T-helper 9 cell (primary cell): Measurements from ENCODE around the gene ENKD1.
A peak's percentile ranks its signal among the peaks of the same experiment; 100 is the strongest.

Experiments
- DNase-seq: peaks from one replicate; pipeline ENCODE4 v3.0.0-alpha.2; 2020

Gene ENKD1

DNA sequence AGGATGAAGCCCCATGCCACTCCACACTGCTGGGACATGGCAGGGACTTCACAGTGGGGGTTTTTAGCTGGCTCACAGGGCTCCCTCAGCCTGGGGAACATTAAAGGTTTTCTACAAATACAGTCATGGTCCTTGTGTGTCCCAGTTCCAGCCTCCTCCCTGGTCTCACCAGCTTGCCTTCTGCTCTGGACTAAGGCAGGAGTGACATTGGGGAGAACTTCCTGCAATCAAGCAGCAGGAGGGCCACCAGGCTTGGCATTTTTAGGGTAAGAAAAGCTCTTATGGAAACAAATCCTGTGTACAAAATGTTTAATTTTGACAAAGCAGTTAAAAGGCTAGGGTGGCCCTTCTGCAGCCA is 3.9 kb downstream of the ENKD1 start:
- DNase-seq = no peak

DNA sequence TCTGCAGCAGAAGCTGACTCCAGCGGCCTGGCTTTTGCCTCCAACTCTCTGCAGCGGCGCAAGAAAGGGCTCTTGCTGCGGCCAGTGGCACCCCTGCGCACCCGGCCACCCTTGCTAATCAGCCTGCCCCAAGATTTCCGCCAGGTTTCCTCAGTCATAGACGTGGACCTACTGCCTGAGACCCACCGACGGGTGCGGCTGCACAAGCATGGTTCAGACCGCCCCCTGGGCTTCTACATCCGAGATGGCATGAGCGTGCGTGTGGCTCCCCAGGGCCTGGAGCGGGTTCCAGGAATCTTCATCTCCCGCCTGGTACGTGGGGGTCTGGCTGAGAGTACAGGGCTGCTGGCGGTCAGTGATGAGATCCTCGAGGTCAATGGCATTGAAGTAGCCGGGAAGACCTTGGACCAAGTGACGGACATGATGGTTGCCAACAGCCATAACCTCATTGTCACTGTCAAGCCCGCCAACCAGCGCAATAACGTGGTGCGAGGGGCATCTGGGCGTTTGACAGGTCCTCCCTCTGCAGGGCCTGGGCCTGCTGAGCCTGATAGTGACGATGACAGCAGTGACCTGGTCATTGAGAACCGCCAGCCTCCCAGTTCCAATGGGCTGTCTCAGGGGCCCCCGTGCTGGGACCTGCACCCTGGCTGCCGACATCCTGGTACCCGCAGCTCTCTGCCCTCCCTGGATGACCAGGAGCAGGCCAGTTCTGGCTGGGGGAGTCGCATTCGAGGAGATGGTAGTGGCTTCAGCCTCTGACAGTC is 4.5 kb downstream of the ENKD1 start:
- no peak for DNase-seq

GRCh38 chr16:67661101-67661761 is 5.3 kb downstream of the ENKD1 start:
- no peak for DNase-seq

GRCh38 chr16:67660564-67661028 is 6.0 kb downstream of the ENKD1 start, which contains the start of gene PARD6A:
TSS of gene PARD6A (plus strand) at chr16:67660960. CDS start at chr16:67661039, 79 bp downstream.
- peak; percentile 91 for DNase-seq

DNA sequence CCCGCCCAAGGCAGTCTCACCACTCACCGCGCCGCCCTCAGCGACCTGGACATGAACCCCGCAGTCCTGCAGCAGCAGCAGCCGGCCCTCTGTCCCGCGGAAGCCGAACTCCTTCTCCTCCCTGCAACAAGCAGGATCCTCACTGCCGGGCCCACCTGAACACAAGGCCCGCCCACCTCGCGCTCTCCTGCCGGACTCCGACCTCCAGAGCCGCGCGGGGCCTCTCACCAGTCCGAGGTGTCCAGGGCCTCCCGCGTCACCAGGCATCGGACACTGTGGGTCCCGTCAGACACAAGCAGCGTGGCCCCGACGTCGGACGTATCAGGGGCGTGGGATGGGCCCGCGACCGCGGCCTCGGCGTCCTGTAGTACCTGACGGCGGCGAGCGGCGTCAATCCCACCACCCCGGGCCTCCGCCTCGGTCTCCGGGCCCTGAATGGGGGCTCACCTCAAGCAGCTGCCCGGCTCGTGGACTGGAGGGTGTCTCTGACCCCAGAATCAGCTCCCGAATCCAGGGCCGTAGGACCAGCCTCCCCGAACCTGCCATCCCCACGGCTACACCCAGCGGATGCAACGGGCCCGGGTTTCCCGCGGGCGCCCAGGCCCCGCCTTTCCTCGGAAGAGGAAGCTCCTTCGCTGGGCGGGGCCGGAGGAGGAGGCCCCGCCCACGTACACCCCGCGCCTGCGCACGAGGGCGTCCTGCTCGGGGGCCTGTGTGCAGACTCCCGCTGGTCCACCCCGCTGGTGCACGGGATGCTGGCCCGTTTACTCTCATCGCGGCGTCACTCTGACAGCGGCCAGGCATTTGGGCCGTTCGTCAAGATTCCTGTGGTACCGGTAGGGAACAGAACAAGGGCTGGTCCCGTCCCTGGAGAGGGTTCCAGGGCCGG is 6.6 kb downstream of the ENKD1 start, which contains the start of gene ACD:
Gene ACD (minus strand): TSS at position 586 of the 889 bp plus-strand sequence. CDS start 40 bp downstream, at position 546.
- peak; percentile 91 for DNase-seq

DNA sequence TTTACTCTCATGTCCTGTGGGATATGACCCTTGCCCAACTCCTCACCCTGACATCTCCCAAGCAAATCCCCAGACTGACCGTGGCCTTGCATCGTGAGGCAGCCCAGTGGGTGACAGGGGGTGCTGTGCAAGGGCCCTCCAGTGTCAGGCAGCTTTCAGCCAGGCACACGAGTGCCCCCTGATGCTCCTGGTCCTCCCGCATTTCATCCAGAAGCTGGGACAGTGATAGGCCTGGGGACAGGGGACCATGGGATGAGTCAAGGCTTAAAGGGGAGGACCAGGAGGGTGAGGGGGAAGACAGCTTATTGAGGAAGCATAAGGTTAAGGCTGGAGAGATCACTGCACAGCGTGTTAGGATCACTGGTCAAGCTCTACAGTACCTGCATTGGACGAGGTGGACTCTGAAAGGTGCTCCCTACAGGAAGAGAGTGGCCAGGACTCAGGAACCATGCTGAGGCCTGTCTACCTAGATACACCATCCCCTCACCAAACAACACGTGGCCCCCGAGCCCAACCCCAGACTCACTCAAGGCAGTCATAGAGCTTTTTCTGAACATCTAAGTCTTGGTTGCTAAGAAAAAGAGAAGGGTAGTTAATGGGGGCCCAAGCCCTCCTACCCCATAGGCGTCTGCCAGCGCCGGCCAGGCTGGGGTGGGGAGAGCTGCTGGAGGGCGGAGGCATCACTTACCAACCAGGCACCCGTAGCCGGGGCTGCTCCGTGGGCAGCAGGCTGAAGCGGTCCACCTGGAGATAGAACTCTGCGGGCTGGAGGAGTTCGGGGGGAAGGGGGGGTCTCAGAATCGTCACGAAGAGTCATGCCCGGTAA is 7.5 kb downstream of the ENKD1 start:
- DNase-seq = no peak

DNA sequence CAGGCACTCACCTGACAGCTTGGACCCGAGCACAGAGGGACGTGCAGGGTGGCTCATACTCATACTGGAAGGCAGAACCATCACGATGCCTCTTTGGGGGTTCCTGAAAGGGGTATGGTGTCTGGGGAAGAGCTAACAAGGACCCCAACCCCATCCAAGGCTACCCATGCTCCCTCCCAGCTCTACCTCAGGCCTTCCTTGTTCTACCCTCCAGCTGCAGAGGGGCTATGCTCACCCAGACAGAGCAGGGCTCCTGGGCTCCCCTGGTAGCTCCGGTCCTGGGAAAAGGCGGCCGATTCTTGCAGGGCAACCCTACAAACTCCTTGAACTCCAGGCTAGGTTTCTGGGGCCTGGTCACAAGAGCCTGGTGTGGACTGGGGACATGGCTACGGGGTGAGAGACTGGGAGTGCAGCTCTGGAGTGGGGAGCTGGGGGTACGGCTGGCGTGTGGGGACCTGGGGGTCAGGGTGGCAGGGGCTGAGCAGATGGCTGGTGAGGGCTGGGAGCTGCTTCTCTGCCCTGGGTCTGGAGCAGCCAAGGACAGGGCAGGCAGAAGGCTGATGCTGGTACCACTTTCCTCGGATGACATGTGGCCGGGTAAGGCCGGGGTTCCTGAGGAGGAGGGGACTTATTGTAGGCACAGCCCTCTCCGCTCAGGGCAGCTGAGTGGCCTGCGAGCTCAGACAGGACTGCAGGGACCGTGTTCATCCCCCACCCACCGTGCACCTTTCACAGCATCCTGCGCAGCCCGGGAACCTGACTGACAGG is 8.6 kb downstream of the ENKD1 start:
- no peak for DNase-seq

GRCh38 chr16:67657017-67657608 is 9.4 kb downstream of the ENKD1 start:
- no peak for DNase-seq

DNA sequence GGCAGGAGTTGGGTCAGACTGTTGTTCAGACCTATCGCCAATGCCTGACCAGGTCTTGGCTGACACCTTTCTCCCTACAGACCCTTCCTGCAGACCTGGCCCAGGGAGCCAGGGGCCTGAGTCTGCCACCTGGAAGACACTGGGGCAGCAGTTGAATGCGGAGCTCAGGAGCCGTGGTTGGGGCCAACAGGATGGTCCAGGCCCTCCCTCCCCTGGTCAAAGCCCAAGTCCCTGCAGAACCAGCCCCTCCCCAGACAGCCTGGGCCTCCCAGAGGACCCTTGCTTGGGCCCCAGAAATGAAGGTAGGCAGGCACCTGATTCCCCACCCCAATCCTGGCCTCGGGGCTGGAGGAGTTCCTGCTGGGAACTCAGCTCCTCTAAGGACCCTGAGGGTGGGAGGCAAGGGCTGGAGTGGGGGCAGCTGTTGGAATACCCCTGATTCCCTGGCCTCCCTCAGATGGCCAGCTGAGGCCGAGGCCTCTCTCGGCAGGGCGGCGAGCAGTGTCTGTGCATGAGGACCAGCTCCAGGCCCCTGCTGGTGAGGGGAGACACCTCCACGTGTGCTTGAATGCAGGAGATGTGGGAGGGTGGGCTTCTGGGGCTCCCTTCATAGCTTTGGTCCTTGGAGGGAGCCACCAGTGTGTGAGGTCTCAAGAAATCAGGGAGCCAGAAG is 10.1 kb downstream of the ENKD1 start:
- no peak for DNase-seq

GRCh38 chr16:67655363-67655762 is 11.2 kb downstream of the ENKD1 start:
- no peak for DNase-seq

DNA sequence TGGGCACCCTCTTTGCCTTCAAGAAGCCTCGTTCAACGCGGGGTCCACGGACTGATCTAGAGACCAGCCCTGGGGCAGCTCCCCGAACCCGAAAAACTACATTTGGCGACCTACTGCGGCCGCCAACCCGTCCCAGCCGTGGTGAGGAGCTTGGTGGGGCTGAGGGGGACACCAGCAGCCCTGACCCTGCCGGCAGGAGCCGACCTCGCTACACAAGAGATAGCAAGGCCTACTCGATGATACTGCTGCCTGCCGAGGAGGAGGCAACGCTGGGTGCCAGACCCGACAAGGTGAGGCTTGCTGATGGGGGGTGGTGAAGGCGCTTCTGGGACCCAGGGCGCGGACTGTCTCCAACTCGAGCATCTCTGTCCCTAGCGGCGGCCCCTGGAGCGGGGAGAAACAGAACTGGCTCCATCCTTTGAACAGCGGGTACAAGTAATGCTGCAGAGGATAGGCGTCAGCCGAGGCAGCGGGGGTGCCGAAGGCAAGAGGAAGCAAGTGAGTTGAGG is 12.1 kb downstream of the ENKD1 start:
- DNase-seq = no peak

- DNase-seq = no peak
Measured at GRCh38 chr16:67653789-67654402, 12.7 kb downstream of the ENKD1 start.

GRCh38 chr16:67653128-67653788 is 13.3 kb downstream of the ENKD1 start:
- no peak for DNase-seq

- no peak for DNase-seq
Measured at GRCh38 chr16:67652578-67653127, 13.9 kb downstream of the ENKD1 start.

GRCh38 chr16:67651847-67652246 is 14.7 kb downstream of the ENKD1 start:
- no peak for DNase-seq

GRCh38 chr16:67651039-67651438 is 15.5 kb downstream of the ENKD1 start:
- DNase-seq = no peak

- DNase-seq = no peak
Measured at GRCh38 chr16:67650023-67650422, 16.5 kb downstream of the ENKD1 start.

- DNase-seq = no peak
Measured at GRCh38 chr16:67649494-67649931, 17.0 kb downstream of the ENKD1 start.
